ENCODE results near the gene B4GALT6. TPM values are rescaled to one million over a fixed set of nuclear protein-coding genes. Genes with fewer than 3 reads are reported as not detected.

The B4GALT6 gene
- total RNA-seq, 1 donor from 2014 or later, result 3.8 TPM

DNA sequence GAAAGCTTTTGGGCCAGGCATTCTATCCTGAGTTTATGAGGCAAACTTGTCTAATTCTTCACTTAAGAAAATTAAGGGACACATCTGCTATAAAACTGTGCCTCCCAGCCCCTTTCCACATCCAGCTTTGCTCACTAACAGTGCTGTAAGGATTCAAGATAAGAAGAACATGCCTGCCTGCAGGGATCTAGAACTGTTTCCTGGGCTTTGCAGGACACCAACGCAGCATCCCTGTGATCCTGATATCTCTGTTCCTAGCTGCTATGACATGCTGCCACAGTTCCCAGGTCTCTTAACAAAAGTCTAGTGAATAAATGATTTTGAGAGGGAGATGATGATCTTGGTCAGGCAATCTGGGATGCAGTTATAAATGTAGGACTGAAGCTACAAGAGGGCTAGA, 12.4 kb downstream of the B4GALT6 start:
- H3K9me3 Mint-ChIP-seq, result no peaks in the 10 kb centered on the region
- H3K27ac Mint-ChIP-seq, result no peak overlapping the region
- ChIA-PET CTCF (no interaction called here), POLR2A (no interaction called here)
- no peaks in the 10 kb centered on the region for H3K27me3 Mint-ChIP-seq
- H3K4me3 Mint-ChIP-seq, result no peak overlapping the region
- TF ChIP-seq, protein P1, sequence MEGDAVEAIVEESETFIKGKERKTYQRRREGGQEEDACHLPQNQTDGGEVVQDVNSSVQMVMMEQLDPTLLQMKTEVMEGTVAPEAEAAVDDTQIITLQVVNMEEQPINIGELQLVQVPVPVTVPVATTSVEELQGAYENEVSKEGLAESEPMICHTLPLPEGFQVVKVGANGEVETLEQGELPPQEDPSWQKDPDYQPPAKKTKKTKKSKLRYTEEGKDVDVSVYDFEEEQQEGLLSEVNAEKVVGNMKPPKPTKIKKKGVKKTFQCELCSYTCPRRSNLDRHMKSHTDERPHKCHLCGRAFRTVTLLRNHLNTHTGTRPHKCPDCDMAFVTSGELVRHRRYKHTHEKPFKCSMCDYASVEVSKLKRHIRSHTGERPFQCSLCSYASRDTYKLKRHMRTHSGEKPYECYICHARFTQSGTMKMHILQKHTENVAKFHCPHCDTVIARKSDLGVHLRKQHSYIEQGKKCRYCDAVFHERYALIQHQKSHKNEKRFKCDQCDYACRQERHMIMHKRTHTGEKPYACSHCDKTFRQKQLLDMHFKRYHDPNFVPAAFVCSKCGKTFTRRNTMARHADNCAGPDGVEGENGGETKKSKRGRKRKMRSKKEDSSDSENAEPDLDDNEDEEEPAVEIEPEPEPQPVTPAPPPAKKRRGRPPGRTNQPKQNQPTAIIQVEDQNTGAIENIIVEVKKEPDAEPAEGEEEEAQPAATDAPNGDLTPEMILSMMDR (IDR thresholded peaks at IDR 0.05), result no peak
- no peaks in the 10 kb centered on the region for H3K4me1 Mint-ChIP-seq
- DNase-seq (no peak), ATAC-seq (ENCODE audit: low read depth) (no peak)
- no peaks in the 10 kb centered on the region for H3K36me3 Mint-ChIP-seq (ENCODE audit: low read depth)
- intact Hi-C loops (cut with micrococcal nuclease), result no loop called here

GRCh38 chr18:31669541-31669940, 14.8 kb downstream of the B4GALT6 start:
- Mint-ChIP-seq H3K9me3 (no peaks in the 10 kb centered on the region), H3K4me3 (no peak overlapping the region), H3K36me3 (ENCODE audit: low read depth) (no peaks in the 10 kb centered on the region), H3K27ac (no peak overlapping the region), H3K27me3 (no peaks in the 10 kb centered on the region), H3K4me1 (no peaks in the 10 kb centered on the region)
- ATAC-seq (ENCODE audit: low read depth) (no peak), DNase-seq (no peak)
- CTCF ChIA-PET, result no interaction called here
- intact Hi-C loops (cut with micrococcal nuclease), result no loop called here
- POLR2A ChIA-PET, result interaction anchor here (0.7 kb wide), 1 partner anchor 31 kb away, joined by 8 read pairs; no protein-coding TSS in a partner anchor
- TF ChIP-seq, protein P1 (IDR thresholded peaks at IDR 0.05), result no peak

DNA sequence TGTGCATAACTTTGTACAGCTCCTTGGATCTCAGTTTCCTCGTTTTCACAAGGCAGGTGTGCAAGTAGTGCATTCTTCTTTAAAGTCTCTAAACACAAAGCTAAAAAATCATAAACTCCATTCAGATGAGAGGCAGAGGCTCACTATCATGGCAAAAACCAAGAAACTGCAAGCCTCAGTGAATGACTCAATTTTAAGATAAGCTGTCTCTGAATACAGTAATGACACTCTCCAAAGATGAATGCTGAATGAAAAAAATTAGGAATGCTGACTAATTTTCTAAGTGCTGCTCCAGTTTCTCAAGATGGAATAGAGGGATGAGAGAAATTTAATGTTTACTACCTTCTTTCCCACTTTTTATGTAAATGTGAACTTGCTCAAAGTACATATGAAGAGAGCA, 17.2 kb downstream of the B4GALT6 start:
- intact Hi-C loops (cut with micrococcal nuclease), result no loop called here
- Mint-ChIP-seq H3K9me3 (no peaks in the 10 kb centered on the region), H3K27me3 (no peaks in the 10 kb centered on the region), H3K4me1 (no peaks in the 10 kb centered on the region), H3K4me3 (no peak overlapping the region), H3K27ac (no peak overlapping the region), H3K36me3 (ENCODE audit: low read depth) (no peaks in the 10 kb centered on the region)
- POLR2A ChIA-PET, result no interaction called here
- CTCF ChIA-PET, result no interaction called here
- ATAC-seq (ENCODE audit: low read depth), result no peak
- TF ChIP-seq, protein P1 (IDR thresholded peaks at IDR 0.05), result no peak
- no peak for DNase-seq

- TF ChIP-seq, protein P1 (IDR thresholded peaks at IDR 0.05), result no peak
- no peak for ATAC-seq (ENCODE audit: low read depth)
- intact Hi-C loops (cut with micrococcal nuclease), result no loop called here
- Mint-ChIP-seq H3K4me3 (no peak overlapping the region), H3K36me3 (ENCODE audit: low read depth) (no peaks in the 10 kb centered on the region), H3K27me3 (no peaks in the 10 kb centered on the region), H3K27ac (no peak overlapping the region), H3K9me3 (no peaks in the 10 kb centered on the region), H3K4me1 (no peaks in the 10 kb centered on the region)
- no peak for DNase-seq
- CTCF ChIA-PET, result no interaction called here
- POLR2A ChIA-PET, result no interaction called here
Observed at GRCh38 chr18:31666055-31666454, 18.3 kb downstream of the B4GALT6 start.

GRCh38 chr18:31664101-31664500, 20.3 kb downstream of the B4GALT6 start:
- H3K9me3 Mint-ChIP-seq, result no peaks in the 10 kb centered on the region
- H3K4me1 Mint-ChIP-seq, result peaks cover 6% of the 10 kb centered on the region
- no peak for ATAC-seq (ENCODE audit: low read depth)
- no peak overlapping the region for H3K4me3 Mint-ChIP-seq
- no peaks in the 10 kb centered on the region for H3K36me3 Mint-ChIP-seq (ENCODE audit: low read depth)
- H3K27me3 Mint-ChIP-seq, result no peaks in the 10 kb centered on the region
- TF ChIP-seq, protein P1 (IDR thresholded peaks at IDR 0.05), result no peak
- no peak for DNase-seq
- ChIA-PET POLR2A (no interaction called here), CTCF (interaction anchor here (1.1 kb wide), 1 partner anchor 21 kb away, joined by 3 read pairs; no protein-coding TSS in a partner anchor)
- H3K27ac Mint-ChIP-seq, result no peak overlapping the region
- intact Hi-C loops (cut with micrococcal nuclease), result no loop called here

Measured in activated B cell treated with CpG ODN at 0.5 μM for 24 hours (primary cell).